Retinal pigment epithelial cell (primary cell): ENCODE data around the gene C14orf119.

Source experiments
- DNase-seq: peaks from one replicate; pipeline ENCODE4 v3.0.0-alpha.2; 2010; ENCODE audit warnings: low read depth
- H3K4me3 ChIP-seq: 2 replicates; pipeline ENCODE4 v1.5.1; 2011; ENCODE audit warnings: mild to moderate bottlenecking, low read length, control low read depth, moderate library complexity
- TF ChIP-seq, protein P1 (sequence below): conservative IDR thresholded peaks from 2 replicates; pipeline ENCODE4 v1.5.1; 2011; ENCODE audit warnings: low read depth, low read length, control low read depth, inconsistent platforms

Gene C14orf119

DNA sequence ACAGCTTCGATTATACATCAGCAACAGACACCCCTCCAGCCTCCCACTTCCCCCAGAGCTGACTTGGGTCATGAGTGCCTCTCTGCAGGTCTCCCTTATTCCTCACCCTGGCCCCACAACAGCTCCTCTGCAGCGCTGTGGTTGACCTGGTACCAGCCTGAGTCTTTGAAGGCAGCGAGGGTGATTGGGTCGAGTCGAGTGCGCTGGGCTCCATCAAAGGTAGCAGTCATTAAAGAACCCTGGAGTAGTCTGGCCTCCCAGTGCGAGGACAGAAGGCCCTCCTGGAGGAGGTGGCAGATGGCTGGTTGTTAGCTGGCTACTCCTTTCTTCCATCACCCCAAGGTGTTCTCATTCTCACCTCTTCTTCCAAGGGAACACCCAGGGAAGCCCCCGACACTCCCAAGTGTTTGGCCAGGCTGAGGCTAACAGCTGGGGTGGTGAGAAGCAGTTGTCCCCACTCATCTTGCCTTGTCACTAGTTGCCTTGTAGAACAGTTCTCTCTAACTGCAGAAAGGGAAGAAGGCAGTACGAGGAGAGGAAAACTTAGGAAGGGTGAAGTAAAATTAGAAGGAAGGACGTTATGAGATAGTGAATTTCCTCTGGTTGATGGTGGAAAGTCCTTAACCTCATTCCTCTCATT lies 6.8 kb downstream of the C14orf119 start:
- TF ChIP-seq, protein P1, sequence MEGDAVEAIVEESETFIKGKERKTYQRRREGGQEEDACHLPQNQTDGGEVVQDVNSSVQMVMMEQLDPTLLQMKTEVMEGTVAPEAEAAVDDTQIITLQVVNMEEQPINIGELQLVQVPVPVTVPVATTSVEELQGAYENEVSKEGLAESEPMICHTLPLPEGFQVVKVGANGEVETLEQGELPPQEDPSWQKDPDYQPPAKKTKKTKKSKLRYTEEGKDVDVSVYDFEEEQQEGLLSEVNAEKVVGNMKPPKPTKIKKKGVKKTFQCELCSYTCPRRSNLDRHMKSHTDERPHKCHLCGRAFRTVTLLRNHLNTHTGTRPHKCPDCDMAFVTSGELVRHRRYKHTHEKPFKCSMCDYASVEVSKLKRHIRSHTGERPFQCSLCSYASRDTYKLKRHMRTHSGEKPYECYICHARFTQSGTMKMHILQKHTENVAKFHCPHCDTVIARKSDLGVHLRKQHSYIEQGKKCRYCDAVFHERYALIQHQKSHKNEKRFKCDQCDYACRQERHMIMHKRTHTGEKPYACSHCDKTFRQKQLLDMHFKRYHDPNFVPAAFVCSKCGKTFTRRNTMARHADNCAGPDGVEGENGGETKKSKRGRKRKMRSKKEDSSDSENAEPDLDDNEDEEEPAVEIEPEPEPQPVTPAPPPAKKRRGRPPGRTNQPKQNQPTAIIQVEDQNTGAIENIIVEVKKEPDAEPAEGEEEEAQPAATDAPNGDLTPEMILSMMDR = no peak
- no peak overlapping the region for H3K4me3 ChIP-seq
- DNase-seq = no peak

DNA sequence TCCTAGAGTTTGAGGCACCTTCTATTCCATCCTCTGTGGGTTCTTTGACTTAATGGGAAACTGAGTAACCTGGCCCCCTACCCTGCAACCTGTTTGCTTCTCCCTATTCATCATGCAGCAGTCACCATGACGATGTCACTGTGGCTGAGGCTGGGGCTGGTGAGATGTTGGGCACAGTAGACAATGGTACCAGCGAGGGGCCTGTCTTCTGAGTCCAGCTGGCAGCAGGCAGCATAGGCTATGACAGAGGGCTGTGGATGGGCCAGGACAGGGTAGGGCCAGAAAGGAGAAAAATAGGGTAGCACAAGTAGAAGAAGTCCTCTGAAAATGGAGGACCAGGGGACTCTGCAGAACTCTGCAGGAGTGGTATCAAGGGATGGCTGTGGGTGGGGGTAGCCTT lies 7.5 kb downstream of the C14orf119 start:
- TF ChIP-seq, protein P1 = no peak
- DNase-seq = no peak
- no peak overlapping the region for H3K4me3 ChIP-seq

DNA sequence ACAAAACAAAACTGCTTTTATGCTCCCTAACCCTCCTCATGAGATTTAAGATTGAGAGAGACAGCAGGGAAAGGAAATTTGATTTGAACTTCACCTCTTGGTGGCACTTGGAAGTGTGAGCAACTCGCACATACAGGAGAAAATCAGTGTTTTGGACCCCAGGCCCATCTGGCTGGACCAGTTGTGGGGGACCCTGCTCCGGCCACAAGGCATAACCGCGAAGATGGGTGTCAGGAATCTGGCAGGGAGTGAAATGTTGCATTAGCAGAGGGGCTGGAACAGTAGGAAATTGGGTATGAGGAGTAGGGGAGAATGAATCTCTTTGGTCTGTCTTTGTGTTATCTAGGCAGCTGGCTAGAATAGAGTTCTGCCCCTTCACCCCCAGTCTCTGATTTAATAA lies 8.3 kb downstream of the C14orf119 start:
- no peak overlapping the region for H3K4me3 ChIP-seq
- no peak for DNase-seq
- TF ChIP-seq, protein P1 = no peak

DNA sequence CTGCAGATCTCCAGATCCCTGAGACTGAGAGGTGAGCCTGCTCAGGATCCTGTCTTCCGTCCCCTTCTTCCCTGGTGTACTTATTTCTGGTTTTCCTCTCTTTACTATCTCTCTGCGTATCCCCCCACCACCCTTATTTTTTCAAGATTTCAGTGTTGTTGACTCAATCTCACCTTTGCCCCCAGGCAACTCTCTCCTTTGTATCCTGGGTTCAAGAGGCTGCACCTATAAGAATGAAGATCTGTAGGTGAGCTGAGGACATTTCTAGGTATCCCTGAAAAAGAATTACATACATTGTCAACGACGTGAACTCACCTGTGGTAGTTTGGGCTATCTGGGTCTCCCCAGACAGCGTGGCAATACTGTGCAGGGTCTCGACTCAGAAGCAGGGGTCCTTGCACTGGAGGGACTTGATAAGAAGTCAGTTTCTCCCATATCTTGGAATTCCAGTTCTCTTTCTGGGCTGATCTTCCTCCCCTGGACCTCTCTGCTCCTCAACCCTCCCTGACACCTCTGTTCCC lies 8.8 kb downstream of the C14orf119 start:
- no peak overlapping the region for H3K4me3 ChIP-seq
- TF ChIP-seq, protein P1 = no peak

DNA sequence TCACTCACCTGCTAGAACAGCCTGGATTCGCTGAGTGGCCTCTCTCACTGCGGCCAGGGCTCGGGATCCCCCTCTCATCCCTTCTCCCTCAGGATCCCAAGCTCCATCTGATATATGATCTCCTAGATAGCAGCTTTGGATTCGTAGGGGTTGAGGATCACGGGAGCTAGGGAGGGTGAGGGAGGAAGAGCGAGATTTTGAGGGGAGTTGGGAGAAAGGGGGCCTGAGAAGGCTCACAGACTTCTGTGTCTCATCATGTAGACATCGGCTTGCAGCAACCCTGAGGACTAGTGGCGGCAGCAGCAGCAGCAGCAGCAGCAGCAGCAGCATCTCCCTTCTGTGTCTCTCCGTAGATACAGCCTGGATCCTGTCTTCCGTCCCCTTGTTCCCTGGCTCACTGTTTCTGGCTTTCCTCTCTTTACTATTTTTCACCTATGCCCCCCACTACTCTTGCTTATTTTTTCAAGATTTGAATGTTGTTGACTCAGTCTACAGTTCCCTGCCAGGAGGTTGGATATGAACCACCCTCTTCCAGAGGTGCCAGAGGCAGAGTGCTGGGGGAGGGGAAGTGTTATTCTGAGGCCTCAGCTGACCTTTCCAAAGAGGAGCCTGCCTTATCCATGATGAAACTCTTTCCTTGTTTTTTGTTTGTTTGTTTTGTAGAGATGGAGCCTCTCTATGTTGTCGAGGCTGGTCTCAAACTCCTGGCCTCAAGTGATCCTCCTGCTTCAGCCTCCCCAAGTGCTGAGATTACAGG lies 9.5 kb downstream of the C14orf119 start, which contains the start of gene CIROP:
Gene CIROP (minus strand): TSS at position 399 of the 757 bp plus-strand sequence. CDS start 69 bp downstream, at position 330.
- H3K4me3 ChIP-seq = no peak within 1 kb of the TSS
- TF ChIP-seq, protein P1 = no peak
- DNase-seq = no peak

More for the DNA sequence above, 8.8 kb downstream of the C14orf119 start:
- no peak for DNase-seq

DNA sequence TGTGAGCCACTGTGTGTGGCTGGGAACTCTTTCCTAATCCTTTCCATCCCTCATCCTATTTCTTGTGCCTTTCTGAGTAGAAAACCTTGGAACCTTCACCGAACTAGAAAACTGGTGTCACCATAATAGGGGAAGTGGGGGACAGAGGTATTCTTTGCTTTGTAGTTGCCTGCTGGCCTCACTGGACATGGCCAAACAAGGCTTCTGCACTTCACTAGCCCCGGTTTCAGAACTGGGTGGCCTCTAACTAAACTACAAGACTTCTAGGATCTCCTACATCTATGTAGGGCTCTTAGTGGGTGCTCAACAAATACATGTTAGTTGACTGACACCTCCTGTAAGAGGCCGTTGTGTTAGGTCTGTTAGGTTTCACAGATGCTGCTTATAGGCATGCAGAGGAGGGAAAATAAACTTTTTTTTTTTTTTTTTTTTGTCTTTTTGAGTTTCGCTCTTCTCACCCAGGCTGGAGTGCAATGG lies 10.1 kb downstream of the C14orf119 start:
- TF ChIP-seq, protein P1 = no peak
- H3K4me3 ChIP-seq = no peak overlapping the region

More for the DNA sequence above, 10.1 kb downstream of the C14orf119 start:
- no peak for DNase-seq
